ENCODE results near the gene SAPCD2. TPM values are rescaled to one million over a fixed set of nuclear protein-coding genes. Genes with fewer than 3 reads are reported as not detected.

The SAPCD2 gene
- total RNA-seq, 1 experiment from 2014 or later, result 29.8 TPM

DNA sequence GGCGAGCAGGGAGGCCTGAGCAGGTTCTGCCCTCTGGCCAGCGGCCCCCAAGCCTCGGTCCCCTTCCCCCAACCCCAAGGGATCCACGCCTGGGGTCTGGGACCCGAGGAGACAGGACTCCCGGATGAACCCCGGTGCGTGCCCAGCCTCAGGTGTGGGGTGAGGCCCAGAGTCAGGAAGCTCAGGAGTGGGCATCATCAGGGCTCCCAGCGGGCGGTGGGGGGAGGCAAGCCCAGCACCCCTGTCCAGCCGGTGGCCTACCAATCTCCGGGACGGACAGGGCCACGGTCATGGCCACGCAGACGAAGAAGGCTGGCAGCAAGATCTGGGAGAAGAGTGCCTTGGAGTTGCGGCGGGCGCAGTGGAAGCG is 56.8 kb downstream of the SAPCD2 start:
- no peak overlapping the region for H3K9ac ChIP-seq (ENCODE audit: extremely low read depth, insufficient read length, low read length)
- TF ChIP-seq, protein P1, sequence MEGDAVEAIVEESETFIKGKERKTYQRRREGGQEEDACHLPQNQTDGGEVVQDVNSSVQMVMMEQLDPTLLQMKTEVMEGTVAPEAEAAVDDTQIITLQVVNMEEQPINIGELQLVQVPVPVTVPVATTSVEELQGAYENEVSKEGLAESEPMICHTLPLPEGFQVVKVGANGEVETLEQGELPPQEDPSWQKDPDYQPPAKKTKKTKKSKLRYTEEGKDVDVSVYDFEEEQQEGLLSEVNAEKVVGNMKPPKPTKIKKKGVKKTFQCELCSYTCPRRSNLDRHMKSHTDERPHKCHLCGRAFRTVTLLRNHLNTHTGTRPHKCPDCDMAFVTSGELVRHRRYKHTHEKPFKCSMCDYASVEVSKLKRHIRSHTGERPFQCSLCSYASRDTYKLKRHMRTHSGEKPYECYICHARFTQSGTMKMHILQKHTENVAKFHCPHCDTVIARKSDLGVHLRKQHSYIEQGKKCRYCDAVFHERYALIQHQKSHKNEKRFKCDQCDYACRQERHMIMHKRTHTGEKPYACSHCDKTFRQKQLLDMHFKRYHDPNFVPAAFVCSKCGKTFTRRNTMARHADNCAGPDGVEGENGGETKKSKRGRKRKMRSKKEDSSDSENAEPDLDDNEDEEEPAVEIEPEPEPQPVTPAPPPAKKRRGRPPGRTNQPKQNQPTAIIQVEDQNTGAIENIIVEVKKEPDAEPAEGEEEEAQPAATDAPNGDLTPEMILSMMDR (conservative IDR thresholded peaks at IDR 0.05), result no peak
- no peak overlapping the region for H3K14ac ChIP-seq (ENCODE audit: insufficient read depth, low read length)
- no peak overlapping the region for H4K91ac ChIP-seq (ENCODE audit: insufficient read length, low read depth, low read length)
- H3K4me1 Mint-ChIP-seq, result no peaks in the 10 kb centered on the region; a peak in 1 of 4 replicates
- H3K4me2 ChIP-seq (ENCODE audit: insufficient read depth, insufficient read length, low read length), result no peak overlapping the region
- no peak overlapping the region for H3K56ac ChIP-seq (ENCODE audit: insufficient read length, low read depth, low read length)
- H3K4me3 Mint-ChIP-seq, result no peak overlapping the region
- H3K36me3 Mint-ChIP-seq (ENCODE audit: insufficient read depth in 1 of 3, low read depth in 3 of 3), result peaks cover 4 to 13% (median 8%) of the 10 kb centered on the region in 3 experiments; a peak in 5 of 7 replicates
- H3K4ac ChIP-seq (ENCODE audit: low read depth, low read length), result no peak overlapping the region
- no peak overlapping the region for H2AFZ ChIP-seq (ENCODE audit: low read length)
- no peak overlapping the region for H2BK5ac ChIP-seq (ENCODE audit: insufficient read length, low read length)
- H3K27ac Mint-ChIP-seq, result no peak overlapping the region
- H2BK12ac ChIP-seq (ENCODE audit: insufficient read length, low read depth, low read length), result no peak overlapping the region
- no peak for DNase-seq
- H2BK20ac ChIP-seq (ENCODE audit: low read depth, low read length, poor library complexity, severe bottlenecking), result no peak overlapping the region
- no peaks in the 10 kb centered on the region for H3K9me3 ChIP-seq (ENCODE audit: control insufficient read depth, low read depth, low read length)
- H4K8ac ChIP-seq (replicated peaks; ENCODE audit: insufficient read length, low read depth, low read length), result no peak overlapping the region
- no peaks in the 10 kb centered on the region for H3K23me2 ChIP-seq (ENCODE audit: insufficient read length, low read depth, low read length, poor library complexity, severe bottlenecking)
- peaks cover 2% of the 10 kb centered on the region for H4K20me1 ChIP-seq (ENCODE audit: control insufficient read depth, insufficient read depth, insufficient read length)
- H3K4me1 ChIP-seq (ENCODE audit: insufficient read depth, low read length), result no peaks in the 10 kb centered on the region
- H3K27me3 ChIP-seq (ENCODE audit: insufficient read depth, low read length), result no peaks in the 10 kb centered on the region
- no peak overlapping the region for H3K18ac ChIP-seq (ENCODE audit: insufficient read length, low read depth, low read length)
- H2BK15ac ChIP-seq (ENCODE audit: low read depth, low read length), result no peak overlapping the region
- WGBS (ENCODE audit: extremely low coverage, insufficient read length, low lambda C conversion rate), result no CpG with 5 or more reads among the region's 20 CpGs
- no peaks in the 10 kb centered on the region for H3K79me1 ChIP-seq (ENCODE audit: insufficient read depth, low read depth, low read length, poor library complexity, severe bottlenecking)
- H3K23ac ChIP-seq (ENCODE audit: insufficient read length, low read depth, low read length), result no peak overlapping the region
- H2BK120ac ChIP-seq (ENCODE audit: low read depth, low read length, poor library complexity, severe bottlenecking), result no peak overlapping the region
- H3K27me3 Mint-ChIP-seq (ENCODE audit: low read depth), result no peaks in the 10 kb centered on the region; the same call in 1 of the 2 replicates
- no peak overlapping the region for H2AK5ac ChIP-seq (ENCODE audit: insufficient read length, low read length)
- no peak overlapping the region for H4K5ac ChIP-seq (ENCODE audit: insufficient read length, low read depth, low read length)
- H3K27ac ChIP-seq (ENCODE audit: insufficient read length, low read depth, low read length), result no peak overlapping the region
- no peaks in the 10 kb centered on the region for H3K79me2 ChIP-seq (ENCODE audit: insufficient read depth, low read length)
- no peaks in the 10 kb centered on the region for H3K9me3 Mint-ChIP-seq
- H3T11ph ChIP-seq (ENCODE audit: low read length), result no peak overlapping the region

All from H9 (cell line).